ENCODE results near the gene DAZAP1.

DNA sequence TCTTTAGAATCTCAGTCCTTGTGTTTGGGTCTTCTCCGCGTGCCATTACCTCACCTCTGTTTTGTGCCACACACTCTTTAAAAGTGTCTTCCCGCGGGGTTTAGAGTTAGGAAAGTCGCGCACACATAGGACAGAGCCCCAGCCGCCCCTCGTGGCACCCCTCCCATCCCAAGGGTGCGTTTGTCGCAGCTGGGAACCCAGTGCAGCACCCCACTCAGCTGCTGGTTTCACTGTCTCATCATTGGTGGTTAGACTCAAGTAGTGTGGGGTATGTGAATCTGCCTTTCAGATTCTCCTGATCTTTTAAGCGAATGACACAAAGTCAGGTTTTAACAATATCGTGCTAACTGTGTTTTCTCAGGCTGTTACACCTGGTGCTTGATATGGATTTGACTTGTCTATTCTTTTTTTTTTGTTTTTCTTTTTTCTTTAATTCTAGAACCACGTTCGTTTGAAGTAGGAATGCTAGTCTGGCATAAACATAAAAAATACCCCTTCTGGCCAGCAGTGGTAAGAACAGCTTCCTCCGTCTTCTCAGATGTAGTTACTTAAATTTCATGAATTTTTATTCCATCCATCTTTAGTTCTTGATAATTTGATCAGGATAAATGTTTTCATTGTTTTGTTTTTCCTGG is 43.2 kb upstream of the DAZAP1 start:
- TF ChIP-seq POLR2A (IDR thresholded peaks at IDR 0.05) (no peak), POLR2AphosphoS5 (IDR thresholded peaks at IDR 0.05) (no peak), EP300 (IDR thresholded peaks at IDR 0.05) (no peak)
- TF ChIP-seq, protein P1, sequence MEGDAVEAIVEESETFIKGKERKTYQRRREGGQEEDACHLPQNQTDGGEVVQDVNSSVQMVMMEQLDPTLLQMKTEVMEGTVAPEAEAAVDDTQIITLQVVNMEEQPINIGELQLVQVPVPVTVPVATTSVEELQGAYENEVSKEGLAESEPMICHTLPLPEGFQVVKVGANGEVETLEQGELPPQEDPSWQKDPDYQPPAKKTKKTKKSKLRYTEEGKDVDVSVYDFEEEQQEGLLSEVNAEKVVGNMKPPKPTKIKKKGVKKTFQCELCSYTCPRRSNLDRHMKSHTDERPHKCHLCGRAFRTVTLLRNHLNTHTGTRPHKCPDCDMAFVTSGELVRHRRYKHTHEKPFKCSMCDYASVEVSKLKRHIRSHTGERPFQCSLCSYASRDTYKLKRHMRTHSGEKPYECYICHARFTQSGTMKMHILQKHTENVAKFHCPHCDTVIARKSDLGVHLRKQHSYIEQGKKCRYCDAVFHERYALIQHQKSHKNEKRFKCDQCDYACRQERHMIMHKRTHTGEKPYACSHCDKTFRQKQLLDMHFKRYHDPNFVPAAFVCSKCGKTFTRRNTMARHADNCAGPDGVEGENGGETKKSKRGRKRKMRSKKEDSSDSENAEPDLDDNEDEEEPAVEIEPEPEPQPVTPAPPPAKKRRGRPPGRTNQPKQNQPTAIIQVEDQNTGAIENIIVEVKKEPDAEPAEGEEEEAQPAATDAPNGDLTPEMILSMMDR (IDR thresholded peaks at IDR 0.05), result no peak

Data from gastroesophageal sphincter (tissue), 3 donors.